Loucy (cell line): ENCODE measurements around the gene KIFC3.

ENCODE experiments used
- CTCF ChIP-seq: fragments of 200-600 bp; sonication (generic); conservative IDR thresholded peaks from 2 replicates; pipeline ENCODE4 v1.5.1; 2014; ENCODE audit warnings: mild to moderate bottlenecking, antibody characterized with exemption, low read length
- EZH2phosphoT487 ChIP-seq: fragments of 200-600 bp; IDR thresholded peaks from 2 replicates; pipeline ENCODE4 v1.6.1; 2018; ENCODE audit warnings: antibody characterized with exemption, mild to moderate bottlenecking, moderate library complexity, borderline replicate concordance

GRCh38 chr16:57845115-57845514 is 42.8 kb upstream of the KIFC3 start:
- TF ChIP-seq CTCF (no peak), EZH2phosphoT487 (no peak)
